ENCODE results near the gene SLC34A2. TPM values are rescaled to one million over a fixed set of nuclear protein-coding genes. Genes with fewer than 3 reads are reported as not detected.
"Not testable (repeated sequence)": the region's sequence is repeated elsewhere in the genome, so short reads cannot be mapped to it uniquely, and the experiment has no call there.

The SLC34A2 gene
- total RNA-seq, 1 experiment from 2014 or later = not detected

- no peaks in the 10 kb centered on the region for H3K9me3 ChIP-seq (replicated peaks)
- H3K27me3 ChIP-seq (replicated peaks) = no peaks in the 10 kb centered on the region
- H3K36me3 ChIP-seq = no peaks in the 10 kb centered on the region
- H3K27ac ChIP-seq = no peak overlapping the region
- H3K4me1 ChIP-seq (replicated peaks) = no peaks in the 10 kb centered on the region
- H3K4me3 ChIP-seq = no peak overlapping the region
- DNase-seq (ENCODE audit: low read depth in 1 of 2, low spot score in 2 of 2) = no peak
These were observed 16.8 kb upstream of the SLC34A2 start for GRCh38 chr4:25638806-25639205.

GRCh38 chr4:25650311-25650710, 5.3 kb upstream of the SLC34A2 start:
- no peak for DNase-seq (ENCODE audit: low read depth in 1 of 2, low spot score in 2 of 2)
- Histone ChIP-seq H3K27me3 (replicated peaks) (no peaks in the 10 kb centered on the region), H3K4me1 (replicated peaks) (peaks cover 26% of the 10 kb centered on the region), H3K9me3 (replicated peaks) (no peaks in the 10 kb centered on the region), H3K4me3 (no peak overlapping the region), H3K36me3 (no peaks in the 10 kb centered on the region), H3K27ac (no peak overlapping the region)

DNA sequence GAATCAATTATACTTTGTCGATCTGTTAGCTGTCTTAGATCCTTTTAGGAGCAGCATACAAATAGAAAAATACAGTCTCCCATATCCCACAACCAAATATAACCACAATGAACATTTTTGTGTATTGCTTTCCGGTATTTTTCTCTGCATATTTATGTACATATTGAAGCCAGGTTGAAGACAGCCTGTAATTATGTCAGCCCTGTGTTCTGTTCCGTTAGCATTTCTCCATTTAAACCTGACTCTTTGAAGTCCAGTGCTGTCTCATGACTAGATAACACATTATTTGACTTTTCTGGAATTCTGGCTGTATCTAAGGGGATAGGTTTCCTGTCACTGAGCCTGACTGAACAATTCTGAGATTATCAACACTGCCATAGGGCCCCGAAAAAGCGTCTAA, 4.0 kb upstream of the SLC34A2 start:
- Histone ChIP-seq H3K27ac (peak overlapping the region; percentile 85), H3K4me3 (no peak overlapping the region), H3K36me3 (no peaks in the 10 kb centered on the region), H3K27me3 (replicated peaks) (no peaks in the 10 kb centered on the region), H3K9me3 (replicated peaks) (no peaks in the 10 kb centered on the region), H3K4me1 (replicated peaks) (peaks cover 26% of the 10 kb centered on the region)
- no peak for DNase-seq (ENCODE audit: low read depth in 1 of 2, low spot score in 2 of 2)

- Histone ChIP-seq H3K27me3 (replicated peaks) (no peaks in the 10 kb centered on the region), H3K36me3 (no peaks in the 10 kb centered on the region), H3K4me3 (no peak overlapping the region), H3K9me3 (replicated peaks) (no peaks in the 10 kb centered on the region), H3K4me1 (replicated peaks) (peaks cover 26% of the 10 kb centered on the region), H3K27ac (no peak overlapping the region)
- peak in 1 of 2 experiments; percentile 24 for DNase-seq (ENCODE audit: low read depth in 1 of 2, low spot score in 2 of 2)
These were observed 1.4 kb upstream of the SLC34A2 start for GRCh38 chr4:25654031-25654970.

GRCh38 chr4:25656031-25656430, 380 bp downstream of the SLC34A2 start:
- Histone ChIP-seq H3K27ac (no peak overlapping the region), H3K36me3 (no peaks in the 10 kb centered on the region), H3K9me3 (replicated peaks) (no peaks in the 10 kb centered on the region), H3K27me3 (replicated peaks) (no peaks in the 10 kb centered on the region), H3K4me1 (replicated peaks) (peaks cover 26% of the 10 kb centered on the region), H3K4me3 (no peak overlapping the region)
- no peak for DNase-seq (ENCODE audit: low read depth in 1 of 2, low spot score in 2 of 2)

- Histone ChIP-seq H3K9me3 (replicated peaks) (no peaks in the 10 kb centered on the region), H3K4me1 (replicated peaks) (peaks cover 11% of the 10 kb centered on the region), H3K36me3 (no peaks in the 10 kb centered on the region), H3K27ac (no peak overlapping the region), H3K27me3 (replicated peaks) (no peaks in the 10 kb centered on the region), H3K4me3 (no peak overlapping the region)
- no peak for DNase-seq (ENCODE audit: low read depth in 1 of 2, low spot score in 2 of 2)
These were observed 2.7 kb downstream of the SLC34A2 start for GRCh38 chr4:25658357-25658771.

DNA sequence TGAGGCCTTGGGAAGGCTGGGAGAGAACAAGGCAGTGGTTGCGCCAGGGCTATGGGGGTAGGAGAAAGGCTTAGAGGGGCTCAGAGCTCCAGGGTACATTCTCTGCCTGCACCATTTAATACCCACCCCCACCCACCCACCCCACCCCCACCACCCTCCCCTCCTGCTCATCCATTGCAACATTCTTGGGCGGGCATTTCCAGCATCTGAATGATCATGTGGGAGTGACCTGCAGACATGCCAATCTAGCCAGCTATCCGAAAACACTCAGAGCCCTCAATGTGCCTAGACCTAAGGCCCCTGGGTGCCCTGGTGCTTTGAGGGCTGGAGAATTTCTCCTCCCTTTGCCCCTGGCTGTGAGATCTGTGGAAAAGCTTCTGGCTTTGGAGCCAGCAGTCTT, 3.1 kb downstream of the SLC34A2 start:
- no peak for DNase-seq (ENCODE audit: low read depth in 1 of 2, low spot score in 2 of 2)
- no peak overlapping the region for H3K27ac ChIP-seq
- no peak overlapping the region for H3K4me3 ChIP-seq
- no peaks in the 10 kb centered on the region for H3K9me3 ChIP-seq (replicated peaks)
- no peaks in the 10 kb centered on the region for H3K27me3 ChIP-seq (replicated peaks)
- H3K4me1 ChIP-seq (replicated peaks) = peaks cover 11% of the 10 kb centered on the region
- H3K36me3 ChIP-seq = no peaks in the 10 kb centered on the region

GRCh38 chr4:25661441-25661840, 5.8 kb downstream of the SLC34A2 start:
- not testable (repeated sequence) for H3K4me3 ChIP-seq; H3K27ac ChIP-seq; H3K27me3 ChIP-seq (replicated peaks)

GRCh38 chr4:25662306-25662705, 6.7 kb downstream of the SLC34A2 start:
- Histone ChIP-seq H3K36me3 (no peaks in the 10 kb centered on the region), H3K4me3 (no peak overlapping the region), H3K9me3 (replicated peaks) (no peaks in the 10 kb centered on the region), H3K4me1 (replicated peaks) (no peaks in the 10 kb centered on the region), H3K27me3 (replicated peaks) (no peaks in the 10 kb centered on the region), H3K27ac (no peak overlapping the region)
- DNase-seq (ENCODE audit: low read depth in 1 of 2, low spot score in 2 of 2) = no peak

More at GRCh38 chr4:25661441-25661840, 5.8 kb downstream of the SLC34A2 start:
- H3K4me1 ChIP-seq (replicated peaks); H3K9me3 ChIP-seq (replicated peaks); H3K36me3 ChIP-seq; DNase-seq (ENCODE audit: low read depth in 1 of 2, low spot score in 2 of 2): not testable (repeated sequence)

GRCh38 chr4:25663781-25664180, 8.1 kb downstream of the SLC34A2 start:
- Histone ChIP-seq H3K36me3 (no peaks in the 10 kb centered on the region), H3K27me3 (replicated peaks) (no peaks in the 10 kb centered on the region), H3K27ac (no peak overlapping the region), H3K4me3 (no peak overlapping the region), H3K4me1 (replicated peaks) (no peaks in the 10 kb centered on the region), H3K9me3 (replicated peaks) (no peaks in the 10 kb centered on the region)
- DNase-seq (ENCODE audit: low read depth in 1 of 2, low spot score in 2 of 2) = no peak

DNA sequence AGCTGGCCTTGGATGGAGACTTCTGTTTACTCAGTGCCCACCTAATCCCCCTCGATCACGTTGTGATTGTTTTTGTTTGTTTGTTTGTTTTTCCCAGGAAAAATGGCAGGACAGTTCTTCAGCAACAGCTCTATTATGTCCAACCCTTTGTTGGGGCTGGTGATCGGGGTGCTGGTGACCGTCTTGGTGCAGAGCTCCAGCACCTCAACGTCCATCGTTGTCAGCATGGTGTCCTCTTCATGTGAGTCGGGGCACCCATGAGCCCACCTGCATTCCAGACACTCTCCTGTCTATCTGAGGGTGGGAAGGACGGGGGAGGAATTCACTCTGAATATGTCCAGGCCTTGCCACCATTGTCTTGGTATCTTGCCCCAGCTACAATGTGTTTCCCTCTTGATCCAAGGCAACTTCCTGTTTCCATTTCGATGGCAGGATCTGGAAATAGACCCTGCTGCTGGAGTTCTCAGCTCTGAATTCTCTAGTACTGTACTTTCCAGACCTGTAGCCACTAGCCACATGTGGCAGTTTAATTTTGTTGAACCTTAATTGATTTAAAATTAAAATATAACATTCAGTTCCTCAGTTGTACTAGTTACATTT, 10.5 kb downstream of the SLC34A2 start:
- no peak for DNase-seq (ENCODE audit: low read depth in 1 of 2, low spot score in 2 of 2)
- Histone ChIP-seq H3K4me1 (replicated peaks) (no peaks in the 10 kb centered on the region), H3K36me3 (no peaks in the 10 kb centered on the region), H3K27ac (no peak overlapping the region), H3K27me3 (replicated peaks) (no peaks in the 10 kb centered on the region), H3K4me3 (no peak overlapping the region), H3K9me3 (replicated peaks) (no peaks in the 10 kb centered on the region)

- Histone ChIP-seq H3K36me3 (no peaks in the 10 kb centered on the region), H3K4me3 (no peak overlapping the region), H3K9me3 (replicated peaks) (no peaks in the 10 kb centered on the region), H3K4me1 (replicated peaks) (no peaks in the 10 kb centered on the region), H3K27ac (no peak overlapping the region), H3K27me3 (replicated peaks) (no peaks in the 10 kb centered on the region)
- DNase-seq (ENCODE audit: low read depth in 1 of 2, low spot score in 2 of 2) = no peak
These were observed 12.4 kb downstream of the SLC34A2 start for GRCh38 chr4:25667931-25668557.

- Histone ChIP-seq H3K9me3 (replicated peaks) (no peaks in the 10 kb centered on the region), H3K27ac (no peak overlapping the region), H3K4me3 (no peak overlapping the region), H3K4me1 (replicated peaks) (no peaks in the 10 kb centered on the region), H3K27me3 (replicated peaks) (no peaks in the 10 kb centered on the region), H3K36me3 (no peaks in the 10 kb centered on the region)
- no peak for DNase-seq (ENCODE audit: low read depth in 1 of 2, low spot score in 2 of 2)
These were observed 15.3 kb downstream of the SLC34A2 start for GRCh38 chr4:25670991-25671390.

GRCh38 chr4:25672756-25673155, 17.1 kb downstream of the SLC34A2 start:
- Histone ChIP-seq H3K27ac (no peak overlapping the region), H3K4me3 (no peak overlapping the region), H3K27me3 (replicated peaks) (no peaks in the 10 kb centered on the region), H3K9me3 (replicated peaks) (no peaks in the 10 kb centered on the region), H3K4me1 (replicated peaks) (no peaks in the 10 kb centered on the region), H3K36me3 (no peaks in the 10 kb centered on the region)
- DNase-seq (ENCODE audit: low read depth in 1 of 2, low spot score in 2 of 2) = no peak
